Mesenchymal stem cell (in vitro differentiated cells and primary cell): ENCODE measurements around the gene MERTK.

ENCODE experiments used
- DNase-seq: peaks from one replicate; pipeline ENCODE4 v3.0.0-alpha.2; 2013
- H2AFZ ChIP-seq: one replicate; pipeline ENCODE4 v1.6.1; 2013; ENCODE audit warnings: low read depth, mild to moderate bottlenecking, control low read depth, inconsistent platforms, low read length, moderate library complexity
- H2AK5ac ChIP-seq: 2 replicates; pipeline ENCODE4 v1.6.1; 2013; ENCODE audit warnings: low read length, moderate library complexity, mild to moderate bottlenecking, inconsistent platforms; ENCODE audit not compliant: severe bottlenecking
- H2BK120ac ChIP-seq: one replicate; pipeline ENCODE4 v1.6.1; 2013; ENCODE audit warnings: low read depth, mild to moderate bottlenecking, inconsistent platforms, low read length, moderate library complexity
- H2BK12ac ChIP-seq, 2 experiments: one replicate each; pipeline ENCODE4 v1.6.1; 2013; ENCODE audit warnings: inconsistent platforms in 2 of 2, low read length in 2 of 2, mild to moderate bottlenecking in 2 of 2, moderate library complexity in 2 of 2, control low read depth in 1 of 2
- H2BK15ac ChIP-seq: one replicate; pipeline ENCODE4 v1.6.1; 2013; ENCODE audit warnings: mild to moderate bottlenecking, low read depth, inconsistent platforms; ENCODE audit not compliant: poor library complexity, severe bottlenecking
- H2BK5ac ChIP-seq: 2 replicates; pipeline ENCODE4 v1.6.1; 2013; ENCODE audit warnings: low read depth, mild to moderate bottlenecking, low read length, control low read depth, inconsistent platforms; ENCODE audit not compliant: poor library complexity, severe bottlenecking
- H3K14ac ChIP-seq, 2 experiments: one replicate each; pipeline ENCODE4 v1.6.1; 2013; ENCODE audit warnings: inconsistent platforms in 2 of 2, low read length in 2 of 2, control low read depth in 1 of 2, mild to moderate bottlenecking in 1 of 2, moderate library complexity in 1 of 2
- H3K18ac ChIP-seq, 2 experiments: one replicate each; pipeline ENCODE4 v1.6.1; 2013; ENCODE audit warnings: inconsistent platforms in 2 of 2, low read length in 2 of 2, control low read depth in 1 of 2, low read depth in 1 of 2, mild to moderate bottlenecking in 1 of 2
- H3K23ac ChIP-seq, 2 experiments: one replicate each; pipeline ENCODE4 v1.6.1; 2013; ENCODE audit warnings: inconsistent platforms in 2 of 2, low read length in 2 of 2, mild to moderate bottlenecking in 2 of 2, moderate library complexity in 2 of 2, control low read depth in 1 of 2
- H3K27ac ChIP-seq: 2 replicates; pipeline ENCODE4 v1.5.1; 2013; ENCODE audit warnings: mild to moderate bottlenecking, moderate library complexity, low read length, control low read depth, inconsistent platforms; ENCODE audit not compliant: poor library complexity, severe bottlenecking
- H3K27me3 ChIP-seq, 2 experiments: 2 replicates each; pipeline versions ENCODE4 v1.6.1 to v1.7.0; 2013; ENCODE audit warnings: low read length in 2 of 2, mild to moderate bottlenecking in 2 of 2, moderate library complexity in 2 of 2, control low read depth in 1 of 2, inconsistent platforms in 1 of 2; ENCODE audit not compliant: control insufficient read depth in 1 of 2, insufficient read depth in 1 of 2
- H3K36me3 ChIP-seq, 2 experiments: 2 replicates each; pipeline versions ENCODE4 v1.6.1 to v1.7.0; 2013; ENCODE audit warnings: low read length in 2 of 2, control low read depth in 1 of 2, inconsistent platforms in 1 of 2, low read depth in 1 of 2, mild to moderate bottlenecking in 1 of 2; ENCODE audit not compliant: insufficient read depth in 2 of 2, control insufficient read depth in 1 of 2
- H3K4ac ChIP-seq, 2 experiments: one replicate each; pipeline ENCODE4 v1.6.1; 2013; ENCODE audit warnings: inconsistent platforms in 2 of 2, low read length in 2 of 2, mild to moderate bottlenecking in 2 of 2, moderate library complexity in 2 of 2, control low read depth in 1 of 2, low read depth in 1 of 2
- H3K4me1 ChIP-seq: 2 replicates; pipeline ENCODE4 v1.6.1; 2013; ENCODE audit warnings: low read depth, low read length, control low read depth; ENCODE audit not compliant: control insufficient read depth, insufficient read depth
- H3K4me2 ChIP-seq: 2 replicates; pipeline ENCODE4 v1.6.1; 2013; ENCODE audit warnings: low read length, mild to moderate bottlenecking, inconsistent platforms; ENCODE audit not compliant: poor library complexity, severe bottlenecking
- H3K4me3 ChIP-seq, 2 experiments: 2 replicates each; pipeline versions ENCODE4 v1.5.1 to v1.7.0; 2013; ENCODE audit warnings: low read length in 2 of 2, mild to moderate bottlenecking in 2 of 2, control low read depth in 1 of 2, low read depth in 1 of 2; ENCODE audit not compliant: insufficient read depth in 1 of 2
- H3K79me1 ChIP-seq: replicated peaks from 2 replicates; pipeline ENCODE4 v1.6.1; 2013; ENCODE audit warnings: mild to moderate bottlenecking, control low read depth, low read length, inconsistent platforms; ENCODE audit not compliant: poor library complexity, severe bottlenecking
- H3K9ac ChIP-seq: 2 replicates; pipeline ENCODE4 v1.7.0; 2013; ENCODE audit warnings: mild to moderate bottlenecking, low read length, moderate library complexity
- H3K9me3 ChIP-seq: 2 replicates; pipeline ENCODE4 v1.7.0; 2013; ENCODE audit warnings: mild to moderate bottlenecking, low read length; ENCODE audit not compliant: control insufficient read depth
- H4K8ac ChIP-seq: one replicate; pipeline ENCODE4 v1.6.1; 2013; ENCODE audit warnings: inconsistent platforms, mild to moderate bottlenecking, low read length, moderate library complexity
- H4K91ac ChIP-seq: one replicate; pipeline ENCODE4 v1.6.1; 2013; ENCODE audit warnings: mild to moderate bottlenecking, low read length, inconsistent platforms
- WGBS: methylation state at CpG from one replicate; pipeline ENCODE4 v1.1.7; 2013; ENCODE audit warnings: mixed read lengths; 5-methylcytosine and 5-hydroxymethylcytosine counted together

MERTK gene

DNA sequence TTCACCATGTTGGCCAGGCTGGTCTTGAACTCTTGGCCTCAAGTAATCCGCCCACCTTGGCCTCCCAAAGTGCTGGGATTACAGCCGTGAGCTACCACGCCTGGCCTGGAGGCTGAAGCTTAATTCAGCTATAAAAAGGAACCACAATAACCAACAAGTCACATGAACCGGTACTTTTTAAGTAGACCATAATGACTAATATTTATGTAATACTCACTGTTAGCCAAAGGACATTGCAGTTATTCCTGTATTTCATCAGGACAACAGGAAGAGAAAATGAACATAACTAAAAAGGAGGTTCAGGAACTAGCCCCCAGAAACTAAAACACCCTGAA, 107.6 kb downstream of the MERTK start:
- no peak overlapping the region for H3K23ac ChIP-seq
- H3K27ac ChIP-seq = no peak overlapping the region
- H4K91ac ChIP-seq = no peak overlapping the region
- no peak overlapping the region for H3K18ac ChIP-seq
- peaks cover 0 to 3% of the 10 kb centered on the region in 2 experiments for H3K27me3 ChIP-seq
- no peak overlapping the region for H3K4me3 ChIP-seq
- DNase-seq = peak; percentile 38
- H3K9me3 ChIP-seq = no peaks in the 10 kb centered on the region
- H3K36me3 ChIP-seq = peaks cover 0 to 25% of the 10 kb centered on the region in 2 experiments
- no peaks in the 10 kb centered on the region for H3K4me1 ChIP-seq
- no peak overlapping the region for H2AFZ ChIP-seq
- H2BK12ac ChIP-seq = no peak overlapping the region
- H3K79me1 ChIP-seq = peaks cover 1% of the 10 kb centered on the region
- H2BK5ac ChIP-seq = no peak overlapping the region
- H3K14ac ChIP-seq = no peak overlapping the region
- H2BK15ac ChIP-seq = no peak overlapping the region
- WGBS = 86% methylated on average over 2 of the region's 4 CpGs
- H2AK5ac ChIP-seq = no peak overlapping the region
- H3K9ac ChIP-seq = peak overlapping the region; percentile 66
- H2BK120ac ChIP-seq = no peak overlapping the region
- no peak overlapping the region for H4K8ac ChIP-seq
- H3K4me2 ChIP-seq = no peak overlapping the region
- H3K4ac ChIP-seq = no peak overlapping the region

- Histone ChIP-seq H3K4me3 (no peak overlapping the region), H3K18ac (no peak overlapping the region), H3K36me3 (peaks cover 0 to 37% of the 10 kb centered on the region in 2 experiments), H4K91ac (no peak overlapping the region), H3K4me2 (no peak overlapping the region), H3K14ac (no peak overlapping the region), H3K9ac (no peak overlapping the region), H3K27me3 (peaks cover 0 to 6% of the 10 kb centered on the region in 2 experiments), H3K79me1 (peaks cover 1% of the 10 kb centered on the region), H3K4me1 (no peaks in the 10 kb centered on the region), H2BK5ac (no peak overlapping the region), H3K9me3 (no peaks in the 10 kb centered on the region), H3K27ac (no peak overlapping the region), H4K8ac (no peak overlapping the region), H2AFZ (no peak overlapping the region), H2BK15ac (no peak overlapping the region), H2AK5ac (no peak overlapping the region), H3K23ac (no peak overlapping the region), H2BK120ac (no peak overlapping the region), H2BK12ac (no peak overlapping the region), H3K4ac (no peak overlapping the region)
- no peak for DNase-seq
- WGBS = 71% methylated on average over 1 of the region's 2 CpGs
Observed at GRCh38 chr2:112007493-112007892, 109.1 kb downstream of the MERTK start.

DNA sequence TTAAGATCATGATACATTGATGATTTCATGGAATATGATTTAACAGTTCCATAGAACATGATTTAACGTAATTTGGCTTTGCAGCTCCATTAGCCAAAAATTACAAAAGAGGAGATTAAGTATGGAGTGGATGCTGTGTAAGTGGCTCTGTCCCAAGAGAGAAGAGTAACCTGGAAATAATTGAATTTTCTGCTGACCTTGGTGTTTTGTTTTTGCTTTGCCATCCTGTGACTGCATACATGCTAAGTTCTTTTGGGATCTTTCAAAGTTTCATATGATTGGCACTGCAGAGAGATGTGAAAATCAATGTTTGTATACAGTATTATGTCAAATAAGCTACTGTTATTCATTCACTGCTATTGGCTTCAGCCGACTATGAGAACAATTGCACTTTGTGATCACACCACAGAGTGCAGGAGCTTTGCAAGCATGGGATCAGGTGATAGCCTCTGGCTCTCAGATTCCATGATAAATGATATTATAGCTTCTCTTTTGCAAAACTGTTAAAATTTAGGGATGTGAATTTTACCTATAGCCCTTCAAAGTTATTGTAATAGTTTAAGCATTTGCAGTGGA, 110.6 kb downstream of the MERTK start:
- H3K27ac ChIP-seq = no peak overlapping the region
- DNase-seq = no peak
- H3K4me3 ChIP-seq = no peak overlapping the region
- H3K79me1 ChIP-seq = peaks cover 3% of the 10 kb centered on the region
- H4K91ac ChIP-seq = no peak overlapping the region
- H3K14ac ChIP-seq = no peak overlapping the region
- peaks cover 0 to 41% of the 10 kb centered on the region in 2 experiments for H3K36me3 ChIP-seq
- H2AFZ ChIP-seq = no peak overlapping the region
- H2BK15ac ChIP-seq = no peak overlapping the region
- H2BK120ac ChIP-seq = no peak overlapping the region
- H3K4me2 ChIP-seq = no peak overlapping the region
- H3K9me3 ChIP-seq = no peaks in the 10 kb centered on the region
- H2AK5ac ChIP-seq = no peak overlapping the region
- no peak overlapping the region for H3K18ac ChIP-seq
- no peak overlapping the region for H3K23ac ChIP-seq
- 100% methylated on average over 2 of the region's 2 CpGs for WGBS
- H3K27me3 ChIP-seq = peaks cover 0 to 10% of the 10 kb centered on the region in 2 experiments
- no peak overlapping the region for H3K4ac ChIP-seq
- no peak overlapping the region for H4K8ac ChIP-seq
- H3K4me1 ChIP-seq = no peaks in the 10 kb centered on the region
- no peak overlapping the region for H2BK12ac ChIP-seq
- H3K9ac ChIP-seq = no peak overlapping the region
- no peak overlapping the region for H2BK5ac ChIP-seq

DNA sequence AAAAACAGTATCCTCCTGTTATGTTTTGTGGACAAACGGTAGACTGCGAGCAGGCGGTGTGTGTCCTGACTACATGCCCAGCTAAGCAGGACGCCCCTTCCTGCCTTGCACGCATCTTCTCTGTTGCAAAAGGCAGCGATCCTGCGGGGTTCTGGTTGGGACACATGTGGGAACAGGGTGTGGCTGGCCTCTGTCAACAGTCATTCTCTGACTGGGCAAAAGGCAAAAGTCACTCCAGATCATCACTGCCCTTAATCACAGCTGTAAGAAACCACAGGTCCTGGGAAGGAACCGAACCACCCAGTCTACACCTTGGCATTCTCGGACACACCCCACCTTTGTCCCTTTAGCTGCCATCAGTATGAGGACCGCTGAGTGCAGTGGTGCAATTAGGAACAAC, 112.3 kb downstream of the MERTK start:
- H2AK5ac ChIP-seq = no peak overlapping the region
- no peak overlapping the region for H2BK12ac ChIP-seq
- H3K9ac ChIP-seq = no peak overlapping the region
- no peak overlapping the region for H2AFZ ChIP-seq
- no peaks in the 10 kb centered on the region for H3K9me3 ChIP-seq
- no peak overlapping the region for H4K91ac ChIP-seq
- WGBS = 93% methylated on average over 9 of the region's 10 CpGs
- H2BK120ac ChIP-seq = no peak overlapping the region
- H3K79me1 ChIP-seq = peaks cover 3% of the 10 kb centered on the region
- H3K27me3 ChIP-seq = peaks cover 0 to 10% of the 10 kb centered on the region in 2 experiments
- no peak overlapping the region for H3K18ac ChIP-seq
- no peaks in the 10 kb centered on the region for H3K4me1 ChIP-seq
- peaks cover 0 to 35% of the 10 kb centered on the region in 2 experiments for H3K36me3 ChIP-seq
- H2BK5ac ChIP-seq = no peak overlapping the region
- H3K4ac ChIP-seq = no peak overlapping the region
- DNase-seq = no peak
- H3K27ac ChIP-seq = no peak overlapping the region
- no peak overlapping the region for H3K23ac ChIP-seq
- no peak overlapping the region for H3K4me2 ChIP-seq
- no peak overlapping the region for H3K4me3 ChIP-seq
- no peak overlapping the region for H2BK15ac ChIP-seq
- H3K14ac ChIP-seq = no peak overlapping the region
- no peak overlapping the region for H4K8ac ChIP-seq
